GM18526 (cell line): Measurements from ENCODE around the gene MCF2L2.

Experiments used
- POLR2A ChIP-seq: IDR thresholded peaks from 3 replicates; pipeline ENCODE4 v1.6.1; 2011; ENCODE audit not compliant: insufficient read length; ENCODE audit errors: extremely low read depth

Gene MCF2L2

GRCh38 chr3:183308751-183309150 lies 119.7 kb downstream of the MCF2L2 start:
- no peak for TF ChIP-seq POLR2A

DNA sequence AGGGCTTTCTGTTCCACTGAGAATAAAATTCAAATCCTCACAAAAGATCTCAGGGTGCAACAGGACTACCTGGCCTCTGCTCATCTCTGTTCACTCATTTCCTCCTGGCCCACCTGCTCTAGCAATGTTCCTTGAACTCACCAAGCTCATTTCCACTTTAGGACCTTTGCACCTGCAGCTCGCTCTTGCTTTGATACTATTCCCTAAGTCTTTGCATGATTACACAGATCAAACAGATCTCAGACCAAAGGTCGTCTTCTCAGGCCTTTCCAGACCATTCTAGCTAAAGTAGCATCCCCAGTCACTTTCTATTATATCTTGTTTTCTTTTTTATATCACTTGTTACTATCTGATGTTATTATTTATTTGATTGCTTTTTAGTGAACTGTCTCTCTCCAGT lies 120.7 kb downstream of the MCF2L2 start:
- TF ChIP-seq POLR2A: no peak

- no peak for TF ChIP-seq POLR2A
Measured at GRCh38 chr3:183306798-183307671, 121.4 kb downstream of the MCF2L2 start.

DNA sequence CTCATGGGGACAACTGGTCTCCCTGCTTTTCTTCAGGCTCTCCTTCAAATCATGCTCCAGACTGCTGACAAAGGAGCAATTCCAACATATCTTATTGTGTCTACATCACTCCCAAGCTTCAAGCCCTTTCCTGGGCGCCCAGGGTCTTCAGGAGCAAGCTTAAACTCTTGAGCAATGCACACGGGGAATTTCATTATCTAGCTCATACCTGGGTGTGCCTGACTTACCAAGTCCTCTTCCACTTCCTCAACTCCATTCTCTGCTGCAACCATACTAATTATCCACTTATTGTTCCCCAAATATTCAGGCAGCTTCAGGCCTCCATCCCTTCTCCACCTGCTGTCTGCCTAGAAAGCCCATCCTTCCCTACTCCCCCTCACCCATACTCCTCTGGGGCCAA lies 124.7 kb downstream of the MCF2L2 start:
- no peak for TF ChIP-seq POLR2A

GRCh38 chr3:183301937-183302580 lies 126.4 kb downstream of the MCF2L2 start:
- TF ChIP-seq POLR2A: no peak

GRCh38 chr3:183300996-183301562 lies 127.3 kb downstream of the MCF2L2 start:
- no peak for TF ChIP-seq POLR2A

DNA sequence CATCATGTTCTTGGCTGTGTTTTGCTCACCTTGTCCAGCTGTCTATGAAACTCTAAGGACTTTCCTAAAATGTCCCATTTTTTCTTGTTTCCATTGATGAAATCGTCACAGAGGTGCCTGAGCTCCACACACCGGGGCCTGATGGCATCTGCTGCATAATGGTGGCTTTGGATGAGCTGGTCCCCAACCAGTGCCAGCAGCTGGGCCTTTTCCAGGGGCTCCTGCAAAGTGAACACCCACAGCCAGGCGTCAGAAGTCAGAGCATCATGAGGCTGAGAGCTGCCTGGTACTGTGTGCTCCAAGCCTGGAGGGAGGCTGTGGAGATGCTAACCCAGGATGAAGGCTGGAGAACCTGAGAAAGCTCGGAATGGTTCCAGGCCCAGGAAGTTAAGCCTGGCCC lies 128.4 kb downstream of the MCF2L2 start:
- TF ChIP-seq POLR2A: no peak

DNA sequence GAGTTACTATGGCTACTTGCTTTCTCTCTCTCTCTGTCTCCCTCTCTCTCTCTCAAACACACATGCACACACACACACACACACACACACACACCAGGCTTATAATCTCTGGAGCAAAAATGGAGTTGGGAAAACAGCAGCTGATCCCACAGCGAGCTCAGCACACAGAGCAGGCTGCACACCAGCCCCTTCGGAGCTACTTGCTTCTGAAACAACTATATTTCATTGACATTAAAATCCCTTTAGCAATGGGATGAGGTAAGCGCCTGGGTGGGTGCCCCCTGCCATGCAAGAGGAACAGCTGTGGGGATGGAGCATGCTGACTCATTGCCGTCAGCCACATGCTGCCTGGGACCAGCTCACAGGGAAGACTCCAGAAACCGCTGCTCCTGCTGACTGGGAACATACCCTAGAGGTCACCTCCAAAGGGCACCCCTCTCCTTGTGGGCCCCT lies 129.7 kb downstream of the MCF2L2 start:
- TF ChIP-seq POLR2A: no peak

DNA sequence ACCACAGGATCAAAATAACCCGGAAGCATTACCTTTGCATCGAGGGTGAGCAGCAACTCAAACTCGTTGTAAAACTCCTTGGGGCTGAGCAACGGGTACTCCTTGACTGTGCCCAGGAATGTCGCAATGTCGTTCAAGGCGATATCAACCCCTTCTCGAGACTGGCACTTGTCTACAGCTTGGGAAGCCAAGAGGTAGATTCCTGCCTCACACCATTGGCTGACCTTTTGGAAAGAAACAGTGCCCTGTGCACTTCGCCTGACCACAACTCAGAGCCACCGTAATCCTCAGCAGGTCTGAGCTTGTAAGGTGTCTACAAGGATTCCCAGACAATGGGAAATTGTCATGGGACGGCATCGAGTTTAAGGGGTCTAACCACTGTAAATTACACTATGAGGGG lies 131.5 kb downstream of the MCF2L2 start:
- TF ChIP-seq POLR2A: no peak

DNA sequence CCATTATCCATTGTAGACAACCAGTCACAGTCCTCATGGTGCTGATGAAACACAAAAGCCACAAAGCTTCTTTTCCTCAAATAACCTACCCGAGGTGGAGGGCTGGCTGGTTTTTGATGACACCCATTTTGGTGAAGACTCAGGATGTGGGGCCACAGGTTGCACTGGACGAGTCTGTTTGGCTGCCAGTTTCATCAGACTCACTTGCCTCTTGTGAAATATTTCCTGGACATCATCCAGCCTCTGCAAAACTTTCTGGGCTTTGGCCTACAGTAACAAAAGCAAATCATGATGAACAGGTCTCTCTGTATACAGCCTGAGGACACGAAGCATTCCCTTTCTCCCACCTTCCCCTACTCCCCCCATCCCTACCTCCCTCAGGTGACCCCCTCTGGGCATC lies 133.2 kb downstream of the MCF2L2 start:
- TF ChIP-seq POLR2A: no peak

GRCh38 chr3:183293966-183294365 lies 134.5 kb downstream of the MCF2L2 start:
- TF ChIP-seq POLR2A: no peak

DNA sequence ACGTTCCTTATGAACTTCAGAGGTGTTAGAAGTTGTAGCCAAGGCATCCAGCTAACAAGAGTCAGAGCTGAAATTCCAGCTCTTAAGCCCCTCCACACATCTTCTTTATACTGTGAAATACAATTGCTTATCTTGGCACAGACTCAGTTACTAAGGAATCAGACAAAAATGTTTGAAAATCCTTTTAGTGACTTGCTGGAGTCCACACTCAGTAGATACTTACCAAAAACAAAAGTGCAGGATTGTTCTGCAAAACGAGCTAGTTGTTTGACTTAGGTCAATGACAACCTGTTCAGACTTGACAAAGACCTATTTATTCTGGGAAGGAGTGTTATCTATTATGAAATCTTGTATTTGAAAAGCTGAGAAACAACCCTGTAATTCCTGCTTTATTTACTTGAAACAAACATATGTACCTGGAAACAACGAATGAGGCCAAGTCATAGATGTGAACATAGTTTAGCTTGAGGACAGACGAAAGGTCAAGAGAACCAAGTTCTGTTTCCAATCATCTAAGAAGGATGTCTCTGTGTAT lies 136.9 kb downstream of the MCF2L2 start:
- TF ChIP-seq POLR2A: no peak

DNA sequence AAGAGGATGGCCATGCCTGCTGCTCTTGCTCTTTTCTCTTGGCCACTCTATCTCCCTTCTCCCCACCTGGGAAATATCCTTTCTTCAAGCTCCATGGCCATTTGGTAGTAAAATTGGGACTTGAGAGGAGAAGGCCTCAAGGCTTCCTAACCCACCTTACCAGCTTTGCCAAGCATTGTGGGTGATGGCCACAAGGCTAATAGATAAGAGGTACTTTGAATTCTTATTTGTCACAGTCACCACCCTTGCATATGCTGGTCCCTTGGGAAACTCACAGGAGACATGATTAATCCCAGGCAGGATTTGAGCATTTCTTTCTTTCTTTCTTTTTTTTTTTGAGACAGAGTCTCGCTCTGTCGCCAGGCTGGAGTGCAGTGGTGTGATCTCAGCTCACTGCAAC lies 138.2 kb downstream of the MCF2L2 start:
- TF ChIP-seq POLR2A: no peak

GRCh38 chr3:183288117-183288516 lies 140.3 kb downstream of the MCF2L2 start:
- TF ChIP-seq POLR2A: no peak

DNA sequence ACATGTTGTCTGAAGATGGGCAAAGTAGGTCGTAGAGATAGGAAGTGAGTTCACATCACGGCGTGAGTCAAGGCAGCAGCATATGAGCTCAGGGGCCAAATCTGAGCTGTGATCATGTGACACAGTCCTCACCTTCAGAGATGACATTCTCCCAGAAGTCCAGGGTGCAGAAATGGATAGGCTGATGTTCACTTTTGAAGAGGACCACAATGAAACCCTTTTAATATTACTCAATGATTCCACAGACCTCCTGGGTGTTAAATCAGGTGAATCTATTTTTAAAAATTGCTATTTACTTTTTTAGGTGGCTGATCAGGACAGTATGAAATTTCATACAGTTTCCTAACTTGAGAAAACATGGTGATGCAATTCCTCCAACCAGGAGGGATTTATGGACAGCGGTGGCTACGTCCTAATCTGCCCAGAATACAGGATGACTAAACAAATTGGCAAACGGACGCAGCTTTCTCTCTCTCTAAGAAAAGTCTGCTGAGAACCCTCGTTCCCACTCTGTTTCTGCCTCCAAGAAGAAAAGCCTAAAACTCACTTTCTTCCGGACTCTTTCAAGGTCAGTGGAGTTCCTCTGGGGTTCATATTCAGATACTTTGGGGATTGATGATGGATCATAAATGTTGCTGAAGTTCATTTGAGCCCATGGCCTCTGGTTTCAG lies 141.0 kb downstream of the MCF2L2 start:
- TF ChIP-seq POLR2A: no peak

- peak; percentile 39 for TF ChIP-seq POLR2A
Measured at GRCh38 chr3:183285828-183286457, 142.5 kb downstream of the MCF2L2 start.
